Measurements from ENCODE around the gene PPBP.

The PPBP gene

GRCh38 chr4:74028504-74028903, 40.5 kb upstream of the PPBP start:
- no peak for TF ChIP-seq CTCF (IDR thresholded peaks at IDR 0.05; ENCODE audit: low read depth, low read length, missing control alignments)
- DNase-seq (ENCODE audit: extremely low read depth, low read depth) = no peak
- no peak overlapping the region for H3K4me3 ChIP-seq (replicated peaks; ENCODE audit: low read depth, low read length)

- no peak for TF ChIP-seq CTCF (IDR thresholded peaks at IDR 0.05; ENCODE audit: low read depth, low read length, missing control alignments)
- DNase-seq (ENCODE audit: extremely low read depth, low read depth) = no peak
- H3K4me3 ChIP-seq (replicated peaks; ENCODE audit: low read depth, low read length) = no peak overlapping the region
Measured at GRCh38 chr4:74023709-74024108, 35.7 kb upstream of the PPBP start.

- no peak overlapping the region for H3K4me3 ChIP-seq (replicated peaks; ENCODE audit: low read depth, low read length)
- TF ChIP-seq CTCF (IDR thresholded peaks at IDR 0.05; ENCODE audit: low read depth, low read length, missing control alignments) = no peak
- DNase-seq (ENCODE audit: extremely low read depth, low read depth) = no peak
Measured at GRCh38 chr4:74021601-74022000, 33.6 kb upstream of the PPBP start.

GRCh38 chr4:74018771-74019170, 30.8 kb upstream of the PPBP start:
- no peak overlapping the region for H3K4me3 ChIP-seq (replicated peaks; ENCODE audit: low read depth, low read length)
- no peak for DNase-seq (ENCODE audit: extremely low read depth, low read depth)
- no peak for TF ChIP-seq CTCF (IDR thresholded peaks at IDR 0.05; ENCODE audit: low read depth, low read length, missing control alignments)

GRCh38 chr4:74018116-74018515, 30.1 kb upstream of the PPBP start:
- no peak overlapping the region for H3K4me3 ChIP-seq (replicated peaks; ENCODE audit: low read depth, low read length)
- DNase-seq (ENCODE audit: extremely low read depth, low read depth) = no peak
- TF ChIP-seq CTCF (IDR thresholded peaks at IDR 0.05; ENCODE audit: low read depth, low read length, missing control alignments) = no peak

- H3K4me3 ChIP-seq (replicated peaks; ENCODE audit: low read depth, low read length) = no peak overlapping the region
- no peak for TF ChIP-seq CTCF (IDR thresholded peaks at IDR 0.05; ENCODE audit: low read depth, low read length, missing control alignments)
- no peak for DNase-seq (ENCODE audit: extremely low read depth, low read depth)
Measured at GRCh38 chr4:74016068-74016467, 28.1 kb upstream of the PPBP start.

- no peak for TF ChIP-seq CTCF (IDR thresholded peaks at IDR 0.05; ENCODE audit: low read depth, low read length, missing control alignments)
- no peak for DNase-seq (ENCODE audit: extremely low read depth, low read depth)
- H3K4me3 ChIP-seq (replicated peaks; ENCODE audit: low read depth, low read length) = no peak overlapping the region
Measured at GRCh38 chr4:74015126-74015780, 27.3 kb upstream of the PPBP start.

All from HFF-Myc (cell line).